HuH-7.5 (cell line): ENCODE results near the gene CLCA1.

ENCODE experiments used
- DNase-seq: peaks from one replicate; pipeline ENCODE4 v3.0.0; 2011; ENCODE audit warnings: low spot score

The CLCA1 gene, protein sequence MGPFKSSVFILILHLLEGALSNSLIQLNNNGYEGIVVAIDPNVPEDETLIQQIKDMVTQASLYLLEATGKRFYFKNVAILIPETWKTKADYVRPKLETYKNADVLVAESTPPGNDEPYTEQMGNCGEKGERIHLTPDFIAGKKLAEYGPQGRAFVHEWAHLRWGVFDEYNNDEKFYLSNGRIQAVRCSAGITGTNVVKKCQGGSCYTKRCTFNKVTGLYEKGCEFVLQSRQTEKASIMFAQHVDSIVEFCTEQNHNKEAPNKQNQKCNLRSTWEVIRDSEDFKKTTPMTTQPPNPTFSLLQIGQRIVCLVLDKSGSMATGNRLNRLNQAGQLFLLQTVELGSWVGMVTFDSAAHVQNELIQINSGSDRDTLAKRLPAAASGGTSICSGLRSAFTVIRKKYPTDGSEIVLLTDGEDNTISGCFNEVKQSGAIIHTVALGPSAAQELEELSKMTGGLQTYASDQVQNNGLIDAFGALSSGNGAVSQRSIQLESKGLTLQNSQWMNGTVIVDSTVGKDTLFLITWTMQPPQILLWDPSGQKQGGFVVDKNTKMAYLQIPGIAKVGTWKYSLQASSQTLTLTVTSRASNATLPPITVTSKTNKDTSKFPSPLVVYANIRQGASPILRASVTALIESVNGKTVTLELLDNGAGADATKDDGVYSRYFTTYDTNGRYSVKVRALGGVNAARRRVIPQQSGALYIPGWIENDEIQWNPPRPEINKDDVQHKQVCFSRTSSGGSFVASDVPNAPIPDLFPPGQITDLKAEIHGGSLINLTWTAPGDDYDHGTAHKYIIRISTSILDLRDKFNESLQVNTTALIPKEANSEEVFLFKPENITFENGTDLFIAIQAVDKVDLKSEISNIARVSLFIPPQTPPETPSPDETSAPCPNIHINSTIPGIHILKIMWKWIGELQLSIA

DNA sequence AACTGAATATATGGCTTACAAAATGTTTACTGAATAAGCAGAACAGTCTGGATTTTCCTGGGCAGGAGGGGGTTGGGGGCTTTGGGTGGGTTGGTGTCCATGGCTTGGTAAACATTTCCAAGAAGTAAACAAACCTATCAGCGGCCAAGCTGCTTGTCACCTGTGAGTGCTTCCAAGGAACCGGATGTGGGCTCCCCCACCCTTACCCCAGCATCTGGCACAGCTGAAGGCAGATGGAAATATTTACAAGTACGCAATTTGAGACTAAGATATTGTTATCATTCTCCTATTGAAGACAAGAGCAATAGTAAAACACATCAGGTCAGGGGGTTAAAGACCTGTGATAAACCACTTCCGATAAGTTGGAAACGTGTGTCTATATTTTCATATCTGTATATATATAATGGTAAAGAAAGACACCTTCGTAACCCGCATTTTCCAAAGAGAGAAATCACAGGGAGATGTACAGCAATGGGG lies at the start of gene CLCA1:
Gene CLCA1, plus strand, starts transcription at position 427 of the 477 bp plus-strand sequence. Its CDS starts 45 bp downstream, at position 472.
- no peak for DNase-seq

DNA sequence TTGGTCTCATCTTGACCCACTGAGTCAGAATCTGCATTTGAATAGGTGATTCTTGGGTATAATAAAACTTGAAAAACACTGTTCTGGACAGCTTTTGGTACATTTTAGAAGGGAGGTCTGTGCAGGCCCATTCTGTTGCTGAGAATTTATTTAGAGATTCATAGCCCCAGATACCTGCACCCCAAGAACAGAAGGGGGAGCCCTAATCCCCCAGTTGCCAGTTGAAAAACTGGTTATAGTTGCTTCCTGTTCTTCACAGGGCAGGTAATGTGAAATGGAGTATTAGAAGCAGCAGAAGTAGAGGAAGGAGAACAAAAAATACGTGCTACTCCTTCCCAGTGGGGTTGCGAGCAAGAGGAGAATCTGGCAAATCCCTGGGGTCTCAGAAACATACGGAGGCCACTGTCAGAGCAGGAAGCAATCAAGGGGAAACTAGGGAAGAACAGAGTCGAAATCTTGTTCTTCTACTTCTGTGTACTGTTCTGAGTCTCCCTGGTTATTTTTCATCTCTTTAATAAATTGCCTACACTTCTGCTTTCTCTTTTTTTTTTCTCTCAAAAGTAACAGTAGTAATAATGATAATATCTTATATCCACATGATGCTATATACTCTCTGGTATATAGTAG lies 49.3 kb upstream of the CLCA1 start:
- DNase-seq = no peak

DNA sequence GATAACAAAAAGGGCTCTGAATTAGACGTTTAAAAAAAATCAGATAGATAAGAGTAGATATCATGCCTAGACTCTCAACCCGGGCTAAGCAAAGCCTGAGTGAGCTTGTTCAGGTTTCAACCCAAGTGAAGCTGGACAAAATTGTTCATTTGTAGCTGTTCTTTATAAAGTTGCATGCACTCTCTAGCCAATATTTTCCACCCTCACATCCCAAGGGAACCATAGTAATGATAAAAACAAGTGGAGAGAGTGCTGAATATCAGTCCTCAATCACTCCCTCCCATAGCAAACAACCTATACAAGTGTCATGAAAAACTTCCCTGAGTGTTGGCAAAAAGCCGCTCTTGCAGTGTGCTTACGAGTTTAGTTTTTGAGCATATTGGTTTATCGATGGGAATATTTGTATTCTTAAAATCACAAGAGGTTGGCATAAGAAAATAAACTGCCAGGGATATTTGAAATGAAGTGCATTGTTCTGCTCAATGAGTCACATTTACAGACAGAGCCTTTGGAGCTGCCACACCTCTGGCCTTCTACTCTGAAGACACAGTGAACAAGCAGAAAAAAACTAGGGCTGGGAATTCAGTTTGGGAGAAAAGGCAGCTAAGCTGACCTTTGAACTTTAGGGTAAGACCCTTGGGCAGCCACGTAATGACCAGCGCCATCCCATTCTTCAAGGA lies 47.0 kb upstream of the CLCA1 start:
- DNase-seq = no peak

DNA sequence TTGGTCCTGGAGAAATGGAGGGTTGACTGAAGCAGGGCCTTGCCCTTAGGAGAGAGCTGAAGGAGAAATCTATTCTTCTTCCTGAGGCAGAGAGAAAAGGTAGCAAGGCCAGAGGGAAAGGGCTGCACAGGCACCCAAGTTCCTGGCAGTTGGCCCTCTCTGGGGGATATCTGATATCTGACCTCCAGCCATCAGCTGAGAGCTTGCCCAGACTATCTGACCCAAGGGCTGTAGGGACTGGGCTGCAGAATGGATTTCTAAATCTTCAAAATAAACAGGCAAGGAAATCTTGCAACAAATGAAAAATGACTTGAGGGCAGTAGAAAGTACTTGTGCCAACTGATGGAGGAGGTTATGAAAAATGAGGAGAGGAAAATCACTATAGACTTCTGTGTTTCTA lies 45.3 kb upstream of the CLCA1 start:
- DNase-seq = no peak

DNA sequence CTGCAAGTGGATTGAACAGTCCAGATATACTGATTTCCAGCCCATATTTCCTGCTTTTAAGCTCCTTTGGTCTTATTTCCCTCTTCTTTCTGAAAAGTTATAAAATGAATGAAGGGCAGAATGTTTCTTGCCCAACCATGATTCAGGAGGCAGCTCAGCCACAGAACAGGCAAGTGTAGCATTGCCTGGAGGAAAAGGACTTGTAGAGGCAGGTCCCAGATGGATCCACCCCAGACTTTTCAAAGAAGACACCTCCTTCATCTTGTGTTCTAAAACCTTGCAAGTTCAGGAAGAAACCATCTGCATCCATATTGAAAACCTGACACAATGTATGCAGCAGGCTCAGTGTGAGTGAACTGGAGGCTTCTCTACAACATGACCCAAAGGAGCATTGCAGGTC lies 44.9 kb upstream of the CLCA1 start, which contains the start of gene CLCA2:
Gene CLCA2, plus strand, starts transcription at position 299 of the 400 bp plus-strand sequence. Its CDS starts 77 bp downstream, at position 376.
- no peak for DNase-seq

DNA sequence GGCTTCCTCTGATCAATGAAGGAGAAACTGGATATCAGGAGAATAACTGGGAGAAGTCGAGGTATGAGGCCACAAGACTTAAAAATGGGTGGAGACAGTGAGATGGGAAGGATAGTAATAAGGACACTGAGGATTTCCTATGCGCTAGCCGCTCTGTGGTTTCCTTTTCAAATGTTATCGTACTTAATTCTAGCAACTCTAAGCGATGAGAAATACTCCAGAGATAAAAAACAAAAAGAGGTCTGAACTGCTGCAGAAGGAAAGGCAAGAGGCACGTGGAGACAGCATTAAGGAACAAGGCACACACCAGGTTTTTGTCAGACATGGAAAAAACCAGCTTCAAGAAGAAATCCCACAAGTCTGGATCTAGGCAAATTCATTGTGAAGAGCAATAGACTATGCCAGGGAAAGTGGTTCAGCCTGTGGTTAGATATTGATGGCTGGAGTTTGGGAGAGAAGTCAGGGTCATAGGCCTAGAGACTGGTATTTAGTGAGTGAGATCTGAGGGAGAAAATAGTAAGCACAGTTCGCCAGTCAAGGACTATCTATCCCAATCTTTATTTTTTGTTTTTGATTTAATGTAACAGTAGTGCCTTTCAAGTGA lies 39.5 kb upstream of the CLCA1 start:
- no peak for DNase-seq

DNA sequence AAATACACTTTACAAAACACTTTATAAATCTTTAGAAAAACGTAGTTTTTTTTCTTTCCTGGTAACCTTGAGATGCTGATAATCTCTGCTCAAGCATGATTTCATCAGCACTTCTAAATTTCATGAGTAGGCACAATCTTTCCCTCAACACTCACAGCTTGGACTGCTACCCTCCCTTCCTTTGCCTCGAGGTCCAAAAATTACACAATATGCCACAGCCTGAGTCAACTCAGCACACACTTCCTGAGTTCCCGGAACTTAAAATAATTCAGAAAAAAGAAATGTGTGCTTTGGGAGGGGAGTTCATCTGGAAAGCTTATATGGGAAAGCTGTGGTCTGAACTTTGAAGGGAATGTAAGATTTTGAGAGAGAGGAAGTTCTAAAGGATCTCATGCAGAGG lies 38.9 kb upstream of the CLCA1 start:
- no peak for DNase-seq

DNA sequence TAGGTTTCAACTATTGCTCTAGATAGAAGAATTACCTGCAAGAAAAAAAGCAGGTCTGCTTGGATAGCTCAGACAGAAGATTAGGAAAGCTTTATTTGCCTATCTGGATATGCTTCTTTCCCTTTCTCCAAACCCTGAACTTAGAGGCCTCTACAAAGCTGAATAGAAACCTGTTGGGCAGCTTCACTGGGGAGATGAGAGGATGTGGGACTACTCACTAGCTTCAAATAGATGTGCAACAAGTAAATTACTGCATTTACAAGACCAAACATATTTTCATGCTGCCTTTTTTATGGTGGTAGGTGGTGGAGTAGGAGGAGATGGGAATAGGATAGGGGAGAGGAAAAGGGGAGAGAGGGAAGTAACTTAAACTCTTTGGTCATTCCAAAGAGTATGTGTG lies 38.4 kb upstream of the CLCA1 start:
- no peak for DNase-seq

DNA sequence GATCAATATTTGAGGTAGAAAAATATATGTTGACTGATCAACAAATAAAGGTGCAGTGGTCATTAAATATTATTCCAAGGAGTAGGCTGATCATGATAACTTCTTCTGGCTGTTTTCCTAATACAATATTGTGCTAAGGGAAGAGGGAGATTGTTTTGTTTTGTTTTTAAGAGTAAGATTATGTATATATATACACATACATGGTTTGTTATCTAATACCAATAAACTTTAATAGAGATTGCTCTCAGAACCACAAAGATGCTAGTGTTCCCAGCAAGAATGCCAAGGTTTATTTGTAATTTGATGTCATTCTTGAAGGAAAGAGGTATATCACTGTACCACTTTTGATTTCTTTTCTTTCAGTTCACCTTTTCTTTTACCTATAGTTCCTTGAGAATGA lies 34.7 kb upstream of the CLCA1 start:
- no peak for DNase-seq

DNA sequence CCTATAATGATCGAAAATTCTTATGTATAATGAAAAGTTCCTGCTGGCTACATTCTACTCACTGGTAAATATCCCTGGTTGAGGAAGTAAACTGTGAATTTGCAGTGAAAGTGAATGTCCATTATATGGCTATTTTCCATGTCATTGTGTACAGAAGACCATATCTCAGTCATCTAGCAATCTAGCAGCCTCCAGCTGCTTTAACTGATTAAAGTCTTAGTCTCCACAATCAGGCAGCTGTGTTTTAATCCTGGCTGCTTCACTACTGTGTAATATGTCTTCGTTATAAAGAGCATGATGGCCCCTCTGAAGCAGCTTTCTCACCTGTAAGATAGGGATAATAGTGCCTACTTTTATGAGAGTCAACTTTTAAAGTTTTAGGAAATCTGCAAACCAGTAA lies 33.4 kb upstream of the CLCA1 start:
- no peak for DNase-seq

DNA sequence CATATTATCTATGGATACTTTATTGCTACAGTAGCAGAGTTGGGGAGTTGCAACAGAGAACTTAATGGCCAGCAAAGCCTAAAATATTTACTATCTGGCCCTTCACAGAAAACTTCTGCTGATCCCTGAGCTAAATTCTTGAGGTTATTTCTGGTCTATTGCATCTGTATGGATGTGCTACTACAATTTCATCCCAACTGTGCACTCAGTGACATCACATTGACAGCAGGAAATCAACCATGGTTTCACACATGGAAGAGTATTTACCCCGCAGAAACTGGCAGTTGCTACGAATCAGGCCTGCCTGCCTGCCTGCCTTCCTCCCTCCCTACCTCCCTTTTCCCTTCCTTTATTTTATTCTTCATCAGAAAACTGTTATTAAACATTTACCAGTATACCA lies 32.7 kb upstream of the CLCA1 start:
- DNase-seq = no peak

DNA sequence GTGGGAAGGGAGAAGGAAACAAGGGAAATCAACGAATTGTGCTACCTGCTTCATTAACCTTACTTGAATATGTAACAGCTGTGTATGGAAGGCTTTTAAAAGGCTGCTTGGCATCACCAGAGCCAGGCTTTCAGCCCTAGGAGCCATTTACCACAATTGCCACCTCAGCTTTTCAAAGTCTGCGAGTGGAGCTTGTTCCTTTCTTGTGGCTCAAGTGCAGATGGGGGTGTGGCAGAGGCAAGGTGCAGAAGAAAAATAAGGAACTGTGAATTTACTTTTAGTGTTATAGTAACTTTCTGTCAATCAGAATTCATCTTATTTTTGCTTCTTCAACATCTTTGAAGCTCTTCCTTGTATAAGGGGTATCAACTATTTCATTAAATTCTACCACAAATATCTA lies 27.1 kb upstream of the CLCA1 start:
- no peak for DNase-seq

DNA sequence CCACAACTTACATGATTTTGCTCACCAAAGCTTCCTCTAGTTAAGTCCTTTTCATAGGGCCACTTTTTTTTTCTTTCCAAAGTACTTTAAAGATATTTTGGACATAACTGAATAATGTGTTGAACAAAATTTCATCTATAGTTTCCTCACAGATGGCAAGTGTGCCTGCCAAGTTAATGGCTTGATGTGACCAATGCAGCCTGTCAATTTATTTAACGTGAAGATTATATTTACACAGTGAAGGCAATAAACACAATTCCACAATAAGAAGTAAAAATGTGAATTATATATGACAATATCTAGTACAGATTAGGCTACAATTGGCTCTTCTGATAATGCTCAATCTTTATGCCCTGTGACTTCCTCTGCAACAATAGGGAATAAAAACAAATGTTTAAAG lies 26.7 kb upstream of the CLCA1 start:
- DNase-seq = no peak

DNA sequence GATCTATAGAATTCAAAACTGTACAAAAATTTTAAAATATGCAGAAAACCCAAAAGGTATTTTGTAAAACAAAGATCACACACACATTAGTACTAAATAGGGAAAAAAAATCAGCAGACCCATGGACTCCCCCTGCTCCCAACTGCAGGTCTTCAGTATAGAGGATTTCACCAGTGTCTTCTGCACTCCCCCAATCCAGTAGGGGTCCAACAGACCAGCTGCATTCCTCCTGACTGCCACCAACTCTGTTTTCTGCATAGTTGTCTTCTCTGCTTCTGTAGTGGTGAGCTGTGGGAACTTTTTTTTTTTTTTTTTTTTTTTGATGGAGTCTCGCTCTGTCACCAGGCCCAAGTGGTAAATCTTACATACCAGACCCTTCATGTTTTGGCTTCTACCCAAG lies 22.8 kb upstream of the CLCA1 start:
- DNase-seq = no peak

DNA sequence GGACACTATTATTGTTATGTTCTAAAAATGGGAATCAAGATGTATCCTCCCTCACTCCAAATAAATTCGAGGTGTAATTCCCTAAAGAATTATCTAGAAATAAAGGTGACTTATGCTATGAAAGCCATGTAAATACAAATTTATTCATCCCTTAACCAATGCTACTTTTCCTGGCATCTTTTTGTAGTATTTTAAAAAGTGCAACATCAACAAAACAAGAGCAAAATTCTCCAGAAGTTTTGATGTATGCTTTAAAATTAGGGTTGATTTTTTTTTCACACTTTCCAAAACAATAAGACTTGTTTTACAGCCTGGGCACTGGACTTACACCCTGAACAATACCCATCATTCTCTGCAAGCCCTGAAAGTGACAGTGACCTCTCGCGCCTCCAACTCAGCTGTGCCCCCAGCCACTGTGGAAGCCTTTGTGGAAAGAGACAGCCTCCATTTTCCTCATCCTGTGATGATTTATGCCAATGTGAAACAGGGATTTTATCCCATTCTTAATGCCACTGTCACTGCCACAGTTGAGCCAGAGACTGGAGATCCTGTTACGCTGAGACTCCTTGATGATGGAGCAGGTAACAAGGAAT lies 21.4 kb upstream of the CLCA1 start:
- DNase-seq = no peak

DNA sequence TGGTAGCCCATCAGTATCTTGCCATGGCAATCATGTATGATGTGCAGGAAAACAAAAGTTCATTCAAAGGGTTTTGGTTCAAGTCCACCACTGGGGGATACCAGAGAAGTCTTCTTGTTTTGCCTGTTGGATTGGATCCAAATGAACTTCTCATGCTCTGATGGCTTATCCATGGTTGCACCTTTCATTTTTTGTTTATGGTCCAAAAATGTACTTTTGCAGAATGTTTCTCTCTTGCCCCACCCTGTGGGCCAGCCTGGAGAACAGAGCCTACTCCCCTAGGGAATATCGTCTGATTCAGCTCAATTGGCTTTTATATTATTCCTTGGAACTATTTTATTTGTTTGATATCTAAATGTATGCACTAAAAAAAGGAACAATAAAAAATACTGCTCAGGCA lies 20.1 kb upstream of the CLCA1 start:
- no peak for DNase-seq

DNA sequence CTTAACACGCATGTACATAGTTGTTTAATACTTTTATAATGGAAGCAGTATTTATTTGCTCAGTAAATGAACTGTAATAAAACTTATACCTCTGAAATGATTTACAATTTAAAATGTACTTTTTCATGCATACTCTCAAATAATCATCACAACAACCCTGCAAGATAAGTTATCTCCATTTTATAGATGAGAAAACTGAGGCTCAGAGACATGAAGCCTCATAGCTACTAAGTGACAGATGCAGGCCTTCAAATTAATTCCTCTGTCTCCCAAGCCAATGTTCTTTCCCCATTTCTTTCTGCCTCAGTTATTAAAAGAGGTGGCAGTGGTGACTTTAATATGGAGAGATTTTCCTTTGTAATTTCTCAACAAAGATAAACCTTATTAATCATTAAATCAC lies 19.6 kb upstream of the CLCA1 start:
- DNase-seq = no peak

DNA sequence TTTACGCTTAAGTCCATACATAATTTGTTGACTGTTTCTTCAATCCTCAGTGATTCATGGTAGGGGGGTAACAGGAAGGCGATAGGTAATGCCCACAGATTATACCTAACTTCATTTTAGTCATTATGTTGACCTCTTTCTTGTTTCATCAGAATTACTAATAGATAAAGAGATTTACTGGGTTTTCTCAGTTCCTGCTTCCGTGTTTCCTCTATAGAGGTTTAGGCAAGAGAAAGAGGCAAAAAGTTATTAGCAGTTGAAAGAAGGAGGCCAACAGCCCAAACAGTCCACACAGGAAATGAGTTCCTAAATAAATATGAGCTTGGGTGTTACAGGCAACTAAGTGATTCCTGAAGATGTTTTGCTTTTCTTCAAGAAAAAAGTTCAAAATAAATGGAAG lies 17.9 kb upstream of the CLCA1 start:
- no peak for DNase-seq

DNA sequence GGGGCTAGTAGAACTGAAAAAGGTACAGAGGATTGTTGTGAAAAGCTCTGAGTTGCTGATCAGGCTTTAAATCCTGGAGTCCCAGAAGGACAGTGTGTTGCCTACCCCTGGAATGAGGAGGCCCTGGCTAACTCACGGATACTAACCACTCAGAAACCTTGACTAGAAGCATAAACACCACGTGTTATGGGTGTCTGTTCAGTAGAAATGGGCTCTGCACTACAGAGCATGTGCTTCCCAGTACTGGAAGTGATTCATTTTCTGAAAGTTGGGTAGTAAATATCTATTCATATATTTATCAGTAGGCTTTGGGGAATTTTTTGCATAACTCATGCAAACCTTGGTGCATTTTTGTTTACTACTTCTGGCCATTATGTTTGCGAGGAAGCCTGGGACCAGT lies 15.1 kb upstream of the CLCA1 start:
- no peak for DNase-seq

DNA sequence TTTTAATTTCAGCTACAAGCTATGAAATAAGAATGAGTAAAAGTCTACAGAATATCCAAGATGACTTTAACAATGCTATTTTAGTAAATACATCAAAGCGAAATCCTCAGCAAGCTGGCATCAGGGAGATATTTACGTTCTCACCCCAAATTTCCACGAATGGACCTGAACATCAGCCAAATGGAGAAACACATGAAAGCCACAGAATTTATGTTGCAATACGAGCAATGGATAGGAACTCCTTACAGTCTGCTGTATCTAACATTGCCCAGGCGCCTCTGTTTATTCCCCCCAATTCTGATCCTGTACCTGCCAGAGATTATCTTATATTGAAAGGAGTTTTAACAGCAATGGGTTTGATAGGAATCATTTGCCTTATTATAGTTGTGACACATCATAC lies 13.7 kb upstream of the CLCA1 start:
- no peak for DNase-seq

DNA sequence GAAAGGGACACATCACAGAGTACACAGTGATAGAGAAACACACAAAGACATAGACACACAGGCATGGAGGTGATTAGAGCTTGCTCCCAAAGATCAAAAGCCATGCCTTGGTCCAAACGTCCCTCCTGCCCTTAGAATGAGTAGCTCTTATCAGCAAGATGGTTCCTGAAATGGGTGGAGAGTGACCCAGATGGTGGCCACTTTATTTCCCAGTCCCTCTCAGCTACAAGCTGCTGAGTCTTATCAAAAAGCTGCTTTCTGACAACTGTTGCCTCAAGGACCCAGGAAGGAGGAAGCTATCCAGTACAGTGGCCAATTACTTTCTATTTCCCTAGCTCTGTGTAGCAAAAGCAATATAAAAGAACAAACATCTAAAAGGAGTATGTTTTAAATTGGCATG lies 7.7 kb upstream of the CLCA1 start:
- DNase-seq = no peak
